ENCODE results near the gene ANTKMT. TPM values are rescaled to one million over a fixed set of nuclear protein-coding genes. Genes with fewer than 3 reads are reported as not detected.
A peak's percentile ranks its signal among the peaks of the same experiment; 100 is the strongest.

ANTKMT gene
- total and polyA plus RNA-seq, 2 donors (not counting 3 experiments of a cell fraction or from before 2014, with no cell fraction given): 26.1 to 27.9 TPM

DNA sequence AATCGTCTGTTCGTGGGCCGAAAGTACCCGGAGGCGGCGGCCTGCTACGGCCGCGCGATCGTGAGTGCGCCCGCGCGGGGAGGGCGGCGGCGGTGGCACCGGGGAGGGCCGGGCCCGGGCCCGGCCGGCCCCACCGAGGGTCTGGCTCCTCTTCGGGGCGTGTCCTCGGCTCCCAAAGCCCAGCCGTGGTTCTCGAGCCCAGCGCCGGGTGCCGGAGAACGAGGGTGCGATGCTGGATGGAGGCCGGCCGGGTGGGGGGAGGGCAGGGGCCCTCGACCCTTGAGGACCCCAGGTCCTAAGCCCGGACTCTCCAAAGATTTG lies 40.4 kb upstream of the ANTKMT start:
- peak overlapping the region; percentile 68 to 83 (median 71) for H3K4me3 ChIP-seq (replicated peaks in 1 of 3; ENCODE audit: insufficient read depth in 1 of 3, low read depth in 1 of 3, low read length in 3 of 3)
- TF ChIP-seq, protein P1, sequence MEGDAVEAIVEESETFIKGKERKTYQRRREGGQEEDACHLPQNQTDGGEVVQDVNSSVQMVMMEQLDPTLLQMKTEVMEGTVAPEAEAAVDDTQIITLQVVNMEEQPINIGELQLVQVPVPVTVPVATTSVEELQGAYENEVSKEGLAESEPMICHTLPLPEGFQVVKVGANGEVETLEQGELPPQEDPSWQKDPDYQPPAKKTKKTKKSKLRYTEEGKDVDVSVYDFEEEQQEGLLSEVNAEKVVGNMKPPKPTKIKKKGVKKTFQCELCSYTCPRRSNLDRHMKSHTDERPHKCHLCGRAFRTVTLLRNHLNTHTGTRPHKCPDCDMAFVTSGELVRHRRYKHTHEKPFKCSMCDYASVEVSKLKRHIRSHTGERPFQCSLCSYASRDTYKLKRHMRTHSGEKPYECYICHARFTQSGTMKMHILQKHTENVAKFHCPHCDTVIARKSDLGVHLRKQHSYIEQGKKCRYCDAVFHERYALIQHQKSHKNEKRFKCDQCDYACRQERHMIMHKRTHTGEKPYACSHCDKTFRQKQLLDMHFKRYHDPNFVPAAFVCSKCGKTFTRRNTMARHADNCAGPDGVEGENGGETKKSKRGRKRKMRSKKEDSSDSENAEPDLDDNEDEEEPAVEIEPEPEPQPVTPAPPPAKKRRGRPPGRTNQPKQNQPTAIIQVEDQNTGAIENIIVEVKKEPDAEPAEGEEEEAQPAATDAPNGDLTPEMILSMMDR (IDR thresholded peaks at IDR 0.05; ENCODE audit: extremely low read depth in 1 of 2, insufficient read depth in 1 of 2, low read depth in 1 of 2, low read length in 2 of 2): no peak
- TF ChIP-seq FOS (IDR thresholded peaks at IDR 0.05; ENCODE audit: borderline replicate concordance, insufficient read depth, low read length): no peak
- peak; percentile 6 for TF ChIP-seq POLR2A (IDR thresholded peaks at IDR 0.05; ENCODE audit: low read depth, low read length)
- no peak for TF ChIP-seq JUN (IDR thresholded peaks at IDR 0.05; ENCODE audit: borderline replicate concordance, insufficient read depth, insufficient read length, low read depth)
- no peak for TF ChIP-seq MYC (IDR thresholded peaks at IDR 0.05; ENCODE audit: low read depth, low read length)
- no peaks in the 10 kb centered on the region for H4K20me1 ChIP-seq (replicated peaks; ENCODE audit: control insufficient read depth, extremely low read depth, insufficient read depth, low read length)
- dilution Hi-C loops (cut with MboI; ENCODE audit: extremely low pct_ligation_motif_present, low sequenced_read_pairs): no loop called here
- H3K9me1 ChIP-seq (replicated peaks; ENCODE audit: control insufficient read depth, extremely low read depth, insufficient read depth, low read length): no peaks in the 10 kb centered on the region
- intact Hi-C loops (cut with micrococcal nuclease): no loop called here
- H3K4me1 ChIP-seq (ENCODE audit: control insufficient read depth, extremely low read depth, insufficient read depth, low read length): peaks cover 20% of the 10 kb centered on the region
- no peaks in the 10 kb centered on the region for H3K9me3 ChIP-seq (replicated peaks; ENCODE audit: control insufficient read depth, insufficient read depth, low read length)
- H3K79me2 ChIP-seq (ENCODE audit: control insufficient read depth, insufficient read depth, low read length): peaks cover 31% of the 10 kb centered on the region
- no peaks in the 10 kb centered on the region for H3K27me3 ChIP-seq (ENCODE audit: control insufficient read depth in 2 of 2, insufficient read depth in 2 of 2, low read length in 2 of 2)
- H3K27ac ChIP-seq (ENCODE audit: insufficient read depth, low read depth, low read length): peak overlapping the region; percentile 31
- peak overlapping the region; percentile 66 for H3K4me2 ChIP-seq (ENCODE audit: insufficient read depth, low read length)
- H2AFZ ChIP-seq (ENCODE audit: low read depth, low read length): no peak overlapping the region
- H3K9ac ChIP-seq (replicated peaks; ENCODE audit: extremely low read depth, insufficient read depth, low read length): peak overlapping the region; percentile 49
- ChIA-PET CTCF (interaction anchor here (0.7 to 1.8 kb wide), 5 partner anchors 12 to 101 kb away, joined by 3 to 5 read pairs (median 4); no protein-coding TSS in a partner anchor), POLR2A (interaction anchor here (0.9 kb wide), 1 partner anchor 10 kb away, joined by 5 read pairs; the partner anchor contains the start of gene WDR24)
- peaks cover 7 to 14% of the 10 kb centered on the region in 2 experiments for H3K36me3 ChIP-seq (ENCODE audit: control insufficient read depth in 2 of 2, extremely low read depth in 1 of 2, insufficient read depth in 2 of 2, low read length in 2 of 2)
- FAIRE-seq: no peak
- DNase-seq (ENCODE audit: low read depth, low spot score): no peak
- BruUV-seq (replicated peaks): no TSS peak

Data from endothelial cell of umbilical vein (primary cell).